ENCODE results near the gene LRBA.

Gene LRBA

GRCh38 chr4:150978738-150979575, 36.1 kb downstream of the LRBA start:
- no peaks in the 10 kb centered on the region for H4K20me1 ChIP-seq (ENCODE audit: insufficient read depth, low read length)
- peaks cover 25% of the 10 kb centered on the region for H3K79me2 ChIP-seq (ENCODE audit: insufficient read depth, low read length)
- H3K9ac ChIP-seq (ENCODE audit: low read length), result no peak overlapping the region
- TF ChIP-seq CTCF (IDR thresholded peaks at IDR 0.05; ENCODE audit: low read length), result no peak
- TF ChIP-seq EZH2 (IDR thresholded peaks at IDR 0.05; ENCODE audit: borderline replicate concordance, low read length), result no peak
- H3K9me3 ChIP-seq (ENCODE audit: low read length), result no peaks in the 10 kb centered on the region
- no peak overlapping the region for H2AFZ ChIP-seq (ENCODE audit: low read length)
- H3K27me3 ChIP-seq (ENCODE audit: insufficient read depth, low read length), result no peaks in the 10 kb centered on the region
- H3K4me2 ChIP-seq (ENCODE audit: low read length), result no peak overlapping the region
- no peak overlapping the region for H3K4me3 ChIP-seq (ENCODE audit: low read depth, low read length, poor library complexity, severe bottlenecking)
- H3F3A ChIP-seq (ENCODE audit: insufficient read depth, low read length), result no peaks in the 10 kb centered on the region
- H3K9me2 ChIP-seq (ENCODE audit: low read depth, low read length), result no peaks in the 10 kb centered on the region
- H3K27ac ChIP-seq (ENCODE audit: low read depth, low read length, poor library complexity, severe bottlenecking), result no peak overlapping the region
- no peaks in the 10 kb centered on the region; the same call in 1 of the 2 replicates for H3K36me3 ChIP-seq (ENCODE audit: insufficient read depth, low read length)
- peaks cover 16% of the 10 kb centered on the region for H3K4me1 ChIP-seq (ENCODE audit: insufficient read depth, low read length, severe bottlenecking)

- H3F3A ChIP-seq (ENCODE audit: insufficient read depth, low read length), result no peaks in the 10 kb centered on the region
- TF ChIP-seq CTCF (IDR thresholded peaks at IDR 0.05; ENCODE audit: low read length) (peak; percentile 35; the same call in 1 of the 2 replicates), EZH2 (IDR thresholded peaks at IDR 0.05; ENCODE audit: borderline replicate concordance, low read length) (no peak)
- H3K9me2 ChIP-seq (ENCODE audit: low read depth, low read length), result no peaks in the 10 kb centered on the region
- H4K20me1 ChIP-seq (ENCODE audit: insufficient read depth, low read length), result no peaks in the 10 kb centered on the region
- no peaks in the 10 kb centered on the region for H3K27me3 ChIP-seq (ENCODE audit: insufficient read depth, low read length)
- no peaks in the 10 kb centered on the region for H3K9me3 ChIP-seq (ENCODE audit: low read length)
- no peak overlapping the region for H2AFZ ChIP-seq (ENCODE audit: low read length)
- H3K36me3 ChIP-seq (ENCODE audit: insufficient read depth, low read length), result no peaks in the 10 kb centered on the region
- H3K4me1 ChIP-seq (ENCODE audit: insufficient read depth, low read length, severe bottlenecking), result peaks cover 28% of the 10 kb centered on the region
- no peak overlapping the region for H3K4me3 ChIP-seq (ENCODE audit: low read depth, low read length, poor library complexity, severe bottlenecking)
- H3K27ac ChIP-seq (ENCODE audit: low read depth, low read length, poor library complexity, severe bottlenecking), result no peak overlapping the region
- H3K79me2 ChIP-seq (ENCODE audit: insufficient read depth, low read length), result peaks cover 48% of the 10 kb centered on the region
- no peak overlapping the region for H3K9ac ChIP-seq (ENCODE audit: low read length)
- no peak overlapping the region for H3K4me2 ChIP-seq (ENCODE audit: low read length)
Observed at GRCh38 chr4:150976478-150977118, 38.5 kb downstream of the LRBA start.

GRCh38 chr4:150974750-150975149, 40.3 kb downstream of the LRBA start:
- Histone ChIP-seq H3K27ac (ENCODE audit: low read depth, low read length, poor library complexity, severe bottlenecking) (no peak overlapping the region), H3F3A (ENCODE audit: insufficient read depth, low read length) (no peaks in the 10 kb centered on the region), H3K4me2 (ENCODE audit: low read length) (no peak overlapping the region; the same call in 1 of the 2 replicates), H3K79me2 (ENCODE audit: insufficient read depth, low read length) (peaks cover 60% of the 10 kb centered on the region), H3K9ac (ENCODE audit: low read length) (no peak overlapping the region), H3K4me3 (ENCODE audit: low read depth, low read length, poor library complexity, severe bottlenecking) (no peak overlapping the region), H2AFZ (ENCODE audit: low read length) (no peak overlapping the region), H3K4me1 (ENCODE audit: insufficient read depth, low read length, severe bottlenecking) (peaks cover 28% of the 10 kb centered on the region), H3K9me2 (ENCODE audit: low read depth, low read length) (no peaks in the 10 kb centered on the region), H3K9me3 (ENCODE audit: low read length) (no peaks in the 10 kb centered on the region), H3K36me3 (ENCODE audit: insufficient read depth, low read length) (no peaks in the 10 kb centered on the region), H4K20me1 (ENCODE audit: insufficient read depth, low read length) (no peaks in the 10 kb centered on the region), H3K27me3 (ENCODE audit: insufficient read depth, low read length) (no peaks in the 10 kb centered on the region)
- no peak for TF ChIP-seq CTCF (IDR thresholded peaks at IDR 0.05; ENCODE audit: low read length)
- TF ChIP-seq EZH2 (IDR thresholded peaks at IDR 0.05; ENCODE audit: borderline replicate concordance, low read length), result no peak

Data from OCI-LY1 (cell line).